Neural progenitor cell (in vitro differentiated cells): ENCODE data around the gene MAP4K1.

ENCODE experiments used
- CTCF ChIP-seq: fragments of 200-600 bp; sonication (generic); IDR thresholded peaks from 2 replicates; pipeline ENCODE4 v1.5.1; 2017; ENCODE audit warnings: antibody characterized with exemption, mild to moderate bottlenecking
- EZH2 ChIP-seq: fragments of 200-600 bp; sonication (generic); IDR thresholded peaks from 2 replicates; pipeline ENCODE4 v1.6.1; 2017; ENCODE audit warnings: antibody characterized with exemption, mild to moderate bottlenecking, moderate library complexity
- EZH2phosphoT487 ChIP-seq: fragments of 200-600 bp; sonication (generic); IDR thresholded peaks from 2 replicates; pipeline ENCODE4 v1.6.1; 2017; ENCODE audit warnings: antibody characterized with exemption

- TF ChIP-seq CTCF (no peak), EZH2 (no peak), EZH2phosphoT487 (no peak)
Measured at GRCh38 chr19:38639679-38640078, 21.9 kb upstream of the MAP4K1 start.
